Fibroblast of lung (primary cell): ENCODE measurements around the gene WDTC1.

ENCODE experiments used
- CTCF ChIP-seq, 2 donors: IDR thresholded peaks in 1 of 2; conservative IDR thresholded peaks in 1 of 2; 1 replicate in 1 of 2; 2 replicates in 1 of 2; pipeline ENCODE4 v1.5.1; 2011 to 2012; ENCODE audit warnings: low read length in 2 of 2, control low read depth in 1 of 2, inconsistent platforms in 1 of 2, low read depth in 1 of 2, mild to moderate bottlenecking in 1 of 2
- EZH2 ChIP-seq: IDR thresholded peaks from 2 replicates; pipeline ENCODE4 v1.5.1; 2012; ENCODE audit warnings: low read length, control low read depth, mild to moderate bottlenecking; ENCODE audit errors: missing control alignments

DNA sequence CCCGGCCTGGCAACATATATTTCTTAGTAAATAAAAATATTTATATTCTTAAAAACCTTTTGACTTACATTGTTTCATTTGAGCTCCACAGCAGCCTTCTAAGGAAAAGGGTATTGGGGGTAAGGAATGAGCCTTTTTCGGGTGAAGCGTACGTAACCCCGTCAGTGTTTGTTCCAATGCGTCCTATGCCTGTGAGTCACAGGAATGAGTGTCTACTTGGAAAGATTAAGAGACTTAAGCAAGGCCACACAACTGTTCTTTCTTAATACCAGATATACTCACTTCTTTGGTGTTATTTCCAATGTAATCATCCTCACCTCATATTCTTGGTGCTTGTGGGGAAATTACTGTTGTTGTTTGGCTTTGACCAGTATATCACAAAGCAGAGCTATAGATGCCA is 22.7 kb downstream of the WDTC1 start:
- TF ChIP-seq CTCF (conservative IDR thresholded peaks at IDR 0.05 in 1 of 2, IDR thresholded peaks at IDR 0.05 in 1 of 2; ENCODE audit: low read depth in 1 of 2, low read length in 2 of 2), result no peak
- TF ChIP-seq EZH2, result no peak
